Keratinocyte (primary cell): Measurements from ENCODE around the gene SAMD4A. TPM values are rescaled to one million over a fixed set of nuclear protein-coding genes. Genes with fewer than 3 reads are reported as not detected.

Experiments
- DNase-seq: peaks from one replicate; pipeline ENCODE4 v3.0.0-alpha.2; 2011; ENCODE audit warnings: low read depth, missing footprints, low spot score
- FAIRE-seq: peaks from 2 replicates; lab custom pipeline; 2011; peaks lifted over from hg19 to GRCh38; lab: Jason Lieb, UNC
- H2AFZ ChIP-seq: 2 replicates; pipeline ENCODE4 v1.6.0; 2012; ENCODE audit warnings: low read length, control low read depth, inconsistent platforms; ENCODE audit not compliant: control insufficient read depth
- H3K27ac ChIP-seq: 2 replicates; pipeline ENCODE4 v1.5.1; 2011; ENCODE audit warnings: low read length; ENCODE audit not compliant: control insufficient read depth, insufficient read depth
- H3K27me3 ChIP-seq: 3 replicates; pipeline ENCODE4 v1.6.0; 2011; ENCODE audit warnings: low read length; ENCODE audit not compliant: control insufficient read depth, insufficient read depth; ENCODE audit errors: extremely low read depth
- H3K36me3 ChIP-seq, 2 experiments: 2 replicates in 1 of 2; 3 replicates in 1 of 2; pipeline ENCODE4 v1.5.1; 2011; ENCODE audit warnings: low read length in 2 of 2, mild to moderate bottlenecking in 1 of 2; ENCODE audit not compliant: control insufficient read depth in 2 of 2, insufficient read depth in 2 of 2; ENCODE audit errors: extremely low read depth in 1 of 2
- H3K4me1 ChIP-seq: 3 replicates; pipeline ENCODE4 v1.5.1; 2011; ENCODE audit warnings: low read length; ENCODE audit not compliant: control insufficient read depth, insufficient read depth; ENCODE audit errors: extremely low read depth
- H3K4me2 ChIP-seq: 3 replicates; pipeline ENCODE4 v1.6.0; 2011; ENCODE audit warnings: low read depth, low read length; ENCODE audit not compliant: control insufficient read depth, insufficient read depth; ENCODE audit errors: extremely low read depth
- H3K4me3 ChIP-seq, 3 experiments: fragments of 200-600 bp in 1 of 3; sonication (generic) in 1 of 3; 2 replicates in 2 of 3; 3 replicates in 1 of 3; pipeline ENCODE4 v1.5.1; 2011 to 2016; ENCODE audit warnings: low read length in 3 of 3, mild to moderate bottlenecking in 3 of 3, control low read depth in 2 of 3, inconsistent platforms in 1 of 3, low read depth in 1 of 3, mixed read lengths in 1 of 3, mixed run types in 1 of 3, moderate library complexity in 1 of 3; ENCODE audit not compliant: control insufficient read depth in 2 of 3, insufficient read depth in 2 of 3; ENCODE audit errors: extremely low read depth in 1 of 3
- H3K79me2 ChIP-seq: 2 replicates; pipeline ENCODE4 v1.6.0; 2012; ENCODE audit warnings: low read length; ENCODE audit not compliant: control insufficient read depth, insufficient read depth
- H3K9ac ChIP-seq: 3 replicates; pipeline ENCODE4 v1.6.0; 2011; ENCODE audit warnings: low read length; ENCODE audit not compliant: control insufficient read depth, insufficient read depth; ENCODE audit errors: extremely low read depth
- H3K9me1 ChIP-seq: 3 replicates; pipeline ENCODE4 v1.6.0; 2011; ENCODE audit warnings: low read length; ENCODE audit not compliant: control insufficient read depth, insufficient read depth; ENCODE audit errors: extremely low read depth
- H3K9me3 ChIP-seq: 2 replicates; pipeline ENCODE4 v1.5.1; 2012; ENCODE audit warnings: low read depth, low read length; ENCODE audit not compliant: control insufficient read depth
- H4K20me1 ChIP-seq: 3 replicates; pipeline ENCODE4 v1.6.0; 2011; ENCODE audit warnings: low read length; ENCODE audit not compliant: control insufficient read depth, insufficient read depth; ENCODE audit errors: extremely low read depth
- EZH2 ChIP-seq: IDR thresholded peaks from one replicate; pipeline ENCODE4 v1.6.1; 2012; ENCODE audit warnings: inconsistent platforms, mild to moderate bottlenecking, low read length, moderate library complexity
- dilution Hi-C: fragments of 300-500 bp; cut with MboI; formaldehyde crosslinking; loops from one replicate; pipeline ENCODE4 v1.7.0; 2020; ENCODE audit warnings: low sequenced_read_pairs; ENCODE audit not compliant: extremely low pct_ligation_motif_present
- polyA plus RNA-seq, 5 experiments: library from polyadenylated mRNA; depleted of rRNA in 3 of 5; stranded (reverse) in 3 of 5; stranded (forward) in 1 of 5; unstranded in 1 of 5; fragments of >200 nt; gene quantifications; 1 replicate in 1 of 5; 2 replicates in 3 of 5; 3 replicates in 1 of 5; pipeline versions ENCODE4 v1.2.1 to v1.2.3, GENCODE V29; 2011 to 2012; ENCODE audit warnings: missing spikeins in 2 of 5, low read depth in 1 of 5, low replicate concordance in 1 of 5
- TF ChIP-seq, protein P1 (sequence below), 3 experiments: IDR thresholded peaks in 1 of 3; conservative IDR thresholded peaks in 1 of 3; optimal IDR thresholded peaks in 1 of 3; 2 replicates in 2 of 3; 3 replicates in 1 of 3; pipeline versions ENCODE3 to v1.5.1; 2011; ENCODE audit warnings: low read length in 3 of 3, mild to moderate bottlenecking in 3 of 3, moderate library complexity in 2 of 3, control low read depth in 1 of 3, inconsistent platforms in 1 of 3; ENCODE audit not compliant: insufficient read depth in 2 of 3; ENCODE audit errors: extremely low read depth in 1 of 3

SAMD4A gene
- polyA plus RNA-seq, 1 donor (not counting 4 experiments of a cell fraction or from before 2014, with no cell fraction given): 16.2 TPM

DNA sequence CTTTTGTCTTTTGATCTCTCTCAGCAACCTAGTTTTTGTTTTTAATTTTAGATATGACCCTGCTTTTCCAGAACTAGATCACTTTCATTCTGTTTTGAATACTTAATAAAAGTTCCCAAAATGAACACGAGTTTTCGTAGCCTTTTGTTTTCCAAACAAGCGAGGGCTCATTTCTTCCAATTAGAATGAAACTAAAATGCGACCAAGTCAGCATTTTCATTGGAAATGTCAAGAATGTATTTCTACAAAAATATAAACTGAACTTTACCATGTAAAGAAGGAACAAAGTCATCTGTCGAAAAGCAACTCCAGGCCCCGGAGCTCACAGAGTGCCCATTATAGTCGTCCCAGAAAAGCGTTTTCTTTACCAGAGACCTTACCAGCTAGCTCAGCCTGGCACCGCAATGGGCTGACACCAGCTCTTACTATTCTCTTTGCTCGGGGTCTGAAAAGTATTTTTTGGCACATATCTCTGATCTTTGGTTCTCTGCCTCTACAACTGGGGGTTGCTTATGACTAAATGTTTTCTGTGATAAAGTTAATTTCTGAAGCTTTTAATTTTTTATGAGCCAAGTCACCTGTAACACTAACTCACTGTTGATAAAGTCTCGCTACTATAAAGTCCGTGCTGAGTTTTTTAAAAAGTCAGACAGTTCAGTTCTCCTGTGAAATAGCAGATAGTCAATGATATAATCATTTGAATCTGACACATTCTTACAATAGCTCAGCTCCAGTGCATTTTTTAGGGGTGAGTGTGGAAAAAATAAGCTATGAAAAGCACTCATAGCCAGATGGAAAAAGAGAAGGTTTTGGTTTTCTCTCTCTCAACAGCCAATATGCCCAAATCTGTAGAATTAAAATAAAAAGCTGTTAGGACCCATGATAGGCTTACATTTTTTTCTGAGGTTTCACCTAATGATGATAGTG lies 43.4 kb downstream of the SAMD4A start:
- Histone ChIP-seq H3K9me3 (no peaks in the 10 kb centered on the region), H3K27ac (no peak overlapping the region), H2AFZ (no peak overlapping the region), H4K20me1 (no peaks in the 10 kb centered on the region), H3K4me3 (no peak overlapping the region), H3K9ac (no peak overlapping the region), H3K4me1 (peaks cover 13% of the 10 kb centered on the region), H3K27me3 (no peaks in the 10 kb centered on the region), H3K36me3 (peaks cover 0 to 6% of the 10 kb centered on the region in 2 experiments), H3K9me1 (no peaks in the 10 kb centered on the region), H3K4me2 (no peak overlapping the region), H3K79me2 (peaks cover 33% of the 10 kb centered on the region)
- TF ChIP-seq, protein P1, sequence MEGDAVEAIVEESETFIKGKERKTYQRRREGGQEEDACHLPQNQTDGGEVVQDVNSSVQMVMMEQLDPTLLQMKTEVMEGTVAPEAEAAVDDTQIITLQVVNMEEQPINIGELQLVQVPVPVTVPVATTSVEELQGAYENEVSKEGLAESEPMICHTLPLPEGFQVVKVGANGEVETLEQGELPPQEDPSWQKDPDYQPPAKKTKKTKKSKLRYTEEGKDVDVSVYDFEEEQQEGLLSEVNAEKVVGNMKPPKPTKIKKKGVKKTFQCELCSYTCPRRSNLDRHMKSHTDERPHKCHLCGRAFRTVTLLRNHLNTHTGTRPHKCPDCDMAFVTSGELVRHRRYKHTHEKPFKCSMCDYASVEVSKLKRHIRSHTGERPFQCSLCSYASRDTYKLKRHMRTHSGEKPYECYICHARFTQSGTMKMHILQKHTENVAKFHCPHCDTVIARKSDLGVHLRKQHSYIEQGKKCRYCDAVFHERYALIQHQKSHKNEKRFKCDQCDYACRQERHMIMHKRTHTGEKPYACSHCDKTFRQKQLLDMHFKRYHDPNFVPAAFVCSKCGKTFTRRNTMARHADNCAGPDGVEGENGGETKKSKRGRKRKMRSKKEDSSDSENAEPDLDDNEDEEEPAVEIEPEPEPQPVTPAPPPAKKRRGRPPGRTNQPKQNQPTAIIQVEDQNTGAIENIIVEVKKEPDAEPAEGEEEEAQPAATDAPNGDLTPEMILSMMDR (optimal IDR thresholded peaks at IDR 0.05 in 1 of 3, IDR thresholded peaks at IDR 0.05 in 1 of 3, conservative IDR thresholded peaks at IDR 0.05 in 1 of 3; ENCODE audit: extremely low read depth in 1 of 3, insufficient read depth in 2 of 3, low read length in 3 of 3): no peak
- TF ChIP-seq EZH2: no peak
- dilution Hi-C loops: no loop called here
- DNase-seq (no peak), FAIRE-seq (no peak)

DNA sequence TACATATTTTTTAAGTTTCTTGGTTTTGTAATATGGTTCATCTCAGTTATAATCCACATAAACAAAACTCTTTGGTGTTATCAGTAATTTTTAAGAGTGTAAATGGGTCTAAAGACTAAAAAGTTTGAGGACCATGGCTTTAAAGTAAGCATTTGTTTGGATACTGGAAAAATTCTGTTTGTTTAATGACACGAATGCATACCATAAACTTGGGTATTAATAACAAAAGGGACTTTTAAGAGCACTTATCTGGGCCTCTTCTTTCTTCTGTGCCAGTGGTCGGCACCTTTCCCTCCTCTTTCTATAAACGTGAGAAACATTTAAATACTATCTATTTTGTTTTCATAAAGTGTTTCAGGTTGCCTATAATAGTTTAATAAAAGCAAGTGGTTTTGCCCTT lies 47.4 kb downstream of the SAMD4A start:
- FAIRE-seq: no peak
- Histone ChIP-seq H3K4me2 (no peak overlapping the region), H3K9me3 (no peaks in the 10 kb centered on the region), H3K36me3 (peaks cover 0 to 6% of the 10 kb centered on the region in 2 experiments), H2AFZ (no peak overlapping the region), H3K9ac (no peak overlapping the region), H3K27ac (no peak overlapping the region), H3K4me3 (no peak overlapping the region), H3K27me3 (no peaks in the 10 kb centered on the region), H3K9me1 (no peaks in the 10 kb centered on the region), H3K79me2 (peaks cover 30% of the 10 kb centered on the region), H4K20me1 (no peaks in the 10 kb centered on the region), H3K4me1 (peaks cover 3% of the 10 kb centered on the region)
- dilution Hi-C loops: no loop called here
- DNase-seq: no peak
- TF ChIP-seq, protein P1 (optimal IDR thresholded peaks at IDR 0.05 in 1 of 3, IDR thresholded peaks at IDR 0.05 in 1 of 3, conservative IDR thresholded peaks at IDR 0.05 in 1 of 3; ENCODE audit: extremely low read depth in 1 of 3, insufficient read depth in 2 of 3, low read length in 3 of 3): no peak
- TF ChIP-seq EZH2: no peak
